ENCODE data around the gene CACNG7. TPM values are rescaled to one million over a fixed set of nuclear protein-coding genes. Genes with fewer than 3 reads are reported as not detected.

CACNG7 gene
- total RNA-seq, 5 donors from 2014 or later (not counting 1 experiment from before 2014, with no cell fraction given) = not detected

GRCh38 chr19:53898166-53898565 lies 10.9 kb upstream of the CACNG7 start:
- WGBS (ENCODE audit: insufficient coverage) = 8% methylated on average over 6 of the region's 16 CpGs
- ATAC-seq (replicated peaks in 1 of 4) = no peak
- peak overlapping the region in 1 of 2 donors; percentile 23 for H3K27ac Mint-ChIP-seq
- CTCF ChIA-PET = interaction anchor here in 1 of 2 donors (0.6 kb wide), 1 partner anchor 12 kb away, joined by 3 read pairs; no protein-coding TSS in a partner anchor
- no peak overlapping the region for H3K4me3 Mint-ChIP-seq
- H3K36me3 ChIP-seq (ENCODE audit: control insufficient read depth in 2 of 2, extremely low read depth in 1 of 2, insufficient read depth in 1 of 2, low read length in 1 of 2) = no peaks in the 10 kb centered on the region
- no peaks in the 10 kb centered on the region for H3K9me3 Mint-ChIP-seq
- H3K27me3 Mint-ChIP-seq = peaks cover 47 to 76% of the 10 kb centered on the region in 2 donors
- DNase-seq = no peak
- H3K27ac ChIP-seq (ENCODE audit: low read length) = no peak overlapping the region
- no peaks in the 10 kb centered on the region for H3K9me3 ChIP-seq
- POLR2A ChIA-PET = no interaction called here
- H3K27me3 ChIP-seq (replicated peaks in 1 of 2; ENCODE audit: control insufficient read depth in 2 of 2, extremely low read depth in 1 of 2, insufficient read depth in 2 of 2, low read length in 1 of 2) = peaks cover 0 to 65% of the 10 kb centered on the region in 2 experiments
- H3K4me3 ChIP-seq (ENCODE audit: control insufficient read depth in 1 of 2, extremely low read depth in 1 of 2, low read length in 1 of 2) = no peak overlapping the region
- H3K4me1 ChIP-seq (ENCODE audit: control insufficient read depth in 1 of 2, extremely low read depth in 1 of 2, insufficient read depth in 2 of 2, low read length in 2 of 2) = no peaks in the 10 kb centered on the region
- H3K36me3 Mint-ChIP-seq = no peaks in the 10 kb centered on the region
- peaks cover 2 to 9% (median 6%) of the 10 kb centered on the region in 3 donors for H3K4me1 Mint-ChIP-seq

- no peaks in the 10 kb centered on the region for H3K4me1 ChIP-seq (ENCODE audit: control insufficient read depth in 1 of 2, extremely low read depth in 1 of 2, insufficient read depth in 2 of 2, low read length in 2 of 2)
- Mint-ChIP-seq H3K4me3 (no peak overlapping the region), H3K36me3 (no peaks in the 10 kb centered on the region), H3K9me3 (no peaks in the 10 kb centered on the region), H3K27ac (no peak overlapping the region), H3K27me3 (peaks cover 44 to 75% of the 10 kb centered on the region in 2 donors), H3K4me1 (peaks cover 0 to 9% (median 7%) of the 10 kb centered on the region in 3 donors)
- ChIA-PET POLR2A (no interaction called here), CTCF (interaction anchor here in 1 of 2 donors (0.6 to 0.9 kb wide), 2 partner anchors 12 to 49 kb away, joined by 3 to 6 read pairs; no protein-coding TSS in a partner anchor)
- peaks cover 0 to 61% of the 10 kb centered on the region in 2 experiments for H3K27me3 ChIP-seq (replicated peaks in 1 of 2; ENCODE audit: control insufficient read depth in 2 of 2, extremely low read depth in 1 of 2, insufficient read depth in 2 of 2, low read length in 1 of 2)
- no peaks in the 10 kb centered on the region for H3K9me3 ChIP-seq
- H3K27ac ChIP-seq (ENCODE audit: low read length) = no peak overlapping the region
- DNase-seq (no peak), ATAC-seq (replicated peaks in 1 of 4) (no peak)
- WGBS (ENCODE audit: insufficient coverage) = 13% methylated on average over 28 of the region's 42 CpGs
- no peaks in the 10 kb centered on the region for H3K36me3 ChIP-seq (ENCODE audit: control insufficient read depth in 2 of 2, extremely low read depth in 1 of 2, insufficient read depth in 1 of 2, low read length in 1 of 2)
- H3K4me3 ChIP-seq (ENCODE audit: control insufficient read depth in 1 of 2, extremely low read depth in 1 of 2, low read length in 1 of 2) = no peak overlapping the region
These were observed 10.3 kb upstream of the CACNG7 start for GRCh38 chr19:53898636-53899341.

- H3K27me3 ChIP-seq (replicated peaks in 1 of 2; ENCODE audit: control insufficient read depth in 2 of 2, extremely low read depth in 1 of 2, insufficient read depth in 2 of 2, low read length in 1 of 2) = peaks cover 0 to 63% of the 10 kb centered on the region in 2 experiments
- ChIA-PET POLR2A (no interaction called here), CTCF (no interaction called here)
- no peaks in the 10 kb centered on the region for H3K9me3 ChIP-seq
- ATAC-seq (replicated peaks in 1 of 4) (no peak), DNase-seq (no peak)
- H3K27ac ChIP-seq (ENCODE audit: low read length) = no peak overlapping the region
- H3K4me1 ChIP-seq (ENCODE audit: control insufficient read depth in 1 of 2, extremely low read depth in 1 of 2, insufficient read depth in 2 of 2, low read length in 2 of 2) = no peaks in the 10 kb centered on the region
- Mint-ChIP-seq H3K36me3 (no peaks in the 10 kb centered on the region), H3K27ac (no peak overlapping the region), H3K9me3 (no peaks in the 10 kb centered on the region), H3K4me1 (peaks cover 0 to 15% (median 10%) of the 10 kb centered on the region in 3 donors), H3K4me3 (no peak overlapping the region), H3K27me3 (peaks cover 45 to 79% of the 10 kb centered on the region in 2 donors)
- H3K36me3 ChIP-seq (ENCODE audit: control insufficient read depth in 2 of 2, extremely low read depth in 1 of 2, insufficient read depth in 1 of 2, low read length in 1 of 2) = no peaks in the 10 kb centered on the region
- 93% methylated on average over 12 of the region's 27 CpGs for WGBS (ENCODE audit: insufficient coverage)
- H3K4me3 ChIP-seq (ENCODE audit: control insufficient read depth in 1 of 2, extremely low read depth in 1 of 2, low read length in 1 of 2) = no peak overlapping the region
These were observed 8.8 kb upstream of the CACNG7 start for GRCh38 chr19:53900191-53900860.

- no peaks in the 10 kb centered on the region for H3K9me3 ChIP-seq
- Mint-ChIP-seq H3K27me3 (peaks cover 60 to 79% of the 10 kb centered on the region in 2 donors), H3K4me3 (no peak overlapping the region), H3K27ac (no peak overlapping the region), H3K4me1 (peaks cover 24 to 31% (median 26%) of the 10 kb centered on the region in 3 donors), H3K9me3 (no peaks in the 10 kb centered on the region), H3K36me3 (no peaks in the 10 kb centered on the region)
- ChIA-PET CTCF (no interaction called here), POLR2A (interaction anchor here in 1 of 2 donors (0.7 kb wide), 1 partner anchor 21 kb away, joined by 5 read pairs; the partner anchor contains the start of gene PRKCG)
- no peak overlapping the region for H3K4me3 ChIP-seq (ENCODE audit: control insufficient read depth in 1 of 2, extremely low read depth in 1 of 2, low read length in 1 of 2)
- 33% methylated on average over 4 of the region's 4 CpGs for WGBS (ENCODE audit: insufficient coverage)
- peaks cover 0 to 20% of the 10 kb centered on the region in 2 experiments for H3K4me1 ChIP-seq (ENCODE audit: control insufficient read depth in 1 of 2, extremely low read depth in 1 of 2, insufficient read depth in 2 of 2, low read length in 2 of 2)
- no peaks in the 10 kb centered on the region for H3K36me3 ChIP-seq (ENCODE audit: control insufficient read depth in 2 of 2, extremely low read depth in 1 of 2, insufficient read depth in 1 of 2, low read length in 1 of 2)
- ATAC-seq (replicated peaks in 1 of 4) = peak in 1 of 4 experiments; percentile 41
- no peak overlapping the region for H3K27ac ChIP-seq (ENCODE audit: low read length)
- peaks cover 2 to 69% of the 10 kb centered on the region in 2 experiments for H3K27me3 ChIP-seq (replicated peaks in 1 of 2; ENCODE audit: control insufficient read depth in 2 of 2, extremely low read depth in 1 of 2, insufficient read depth in 2 of 2, low read length in 1 of 2)
- DNase-seq = peak in 15 of 35 experiments; percentile 16 to 82 (median 29)
These were observed 5.9 kb upstream of the CACNG7 start for GRCh38 chr19:53903055-53903680.

- Mint-ChIP-seq H3K4me1 (peaks cover 30 to 37% (median 31%) of the 10 kb centered on the region in 3 donors), H3K27ac (peak overlapping the region; percentile 11 to 34), H3K9me3 (no peaks in the 10 kb centered on the region), H3K36me3 (no peaks in the 10 kb centered on the region), H3K27me3 (peaks cover 61 to 79% of the 10 kb centered on the region in 2 donors), H3K4me3 (no peak overlapping the region)
- 57% methylated on average over 2 of the region's 3 CpGs for WGBS (ENCODE audit: insufficient coverage)
- Histone ChIP-seq H3K27ac (ENCODE audit: low read length) (no peak overlapping the region), H3K36me3 (ENCODE audit: control insufficient read depth in 2 of 2, extremely low read depth in 1 of 2, insufficient read depth in 1 of 2, low read length in 1 of 2) (no peaks in the 10 kb centered on the region), H3K27me3 (replicated peaks in 1 of 2; ENCODE audit: control insufficient read depth in 2 of 2, extremely low read depth in 1 of 2, insufficient read depth in 2 of 2, low read length in 1 of 2) (peaks cover 2 to 68% of the 10 kb centered on the region in 2 experiments), H3K4me1 (ENCODE audit: control insufficient read depth in 1 of 2, extremely low read depth in 1 of 2, insufficient read depth in 2 of 2, low read length in 2 of 2) (peaks cover 0 to 33% of the 10 kb centered on the region in 2 experiments), H3K4me3 (ENCODE audit: control insufficient read depth in 1 of 2, extremely low read depth in 1 of 2, low read length in 1 of 2) (no peak overlapping the region), H3K9me3 (no peaks in the 10 kb centered on the region)
- POLR2A ChIA-PET = no interaction called here
- ATAC-seq (replicated peaks in 1 of 4) (peak in 1 of 4 experiments; percentile 16), DNase-seq (no peak)
- CTCF ChIA-PET = interaction anchor here in 1 of 2 donors (0.7 kb wide), 1 partner anchor 26 kb away, joined by 3 read pairs; no protein-coding TSS in a partner anchor
These were observed 4.2 kb upstream of the CACNG7 start for GRCh38 chr19:53904909-53905308.

GRCh38 chr19:53905787-53906186 lies 3.3 kb upstream of the CACNG7 start:
- H3K36me3 Mint-ChIP-seq = no peaks in the 10 kb centered on the region
- Histone ChIP-seq H3K27me3 (replicated peaks in 1 of 2; ENCODE audit: control insufficient read depth in 2 of 2, extremely low read depth in 1 of 2, insufficient read depth in 2 of 2, low read length in 1 of 2) (peaks cover 7 to 68% of the 10 kb centered on the region in 2 experiments), H3K4me3 (ENCODE audit: control insufficient read depth in 1 of 2, extremely low read depth in 1 of 2, low read length in 1 of 2) (no peak overlapping the region), H3K36me3 (ENCODE audit: control insufficient read depth in 2 of 2, extremely low read depth in 1 of 2, insufficient read depth in 1 of 2, low read length in 1 of 2) (no peaks in the 10 kb centered on the region), H3K27ac (ENCODE audit: low read length) (no peak overlapping the region), H3K4me1 (ENCODE audit: control insufficient read depth in 1 of 2, extremely low read depth in 1 of 2, insufficient read depth in 2 of 2, low read length in 2 of 2) (peaks cover 0 to 33% of the 10 kb centered on the region in 2 experiments), H3K9me3 (no peaks in the 10 kb centered on the region)
- H3K4me1 Mint-ChIP-seq = peaks cover 32 to 46% (median 38%) of the 10 kb centered on the region in 3 donors
- ChIA-PET POLR2A (no interaction called here), CTCF (no interaction called here)
- ATAC-seq (replicated peaks in 1 of 4) (no peak), DNase-seq (no peak)
- H3K27ac Mint-ChIP-seq = no peak overlapping the region
- peaks cover 66 to 82% of the 10 kb centered on the region in 2 donors for H3K27me3 Mint-ChIP-seq
- no peaks in the 10 kb centered on the region for H3K9me3 Mint-ChIP-seq
- no peak overlapping the region for H3K4me3 Mint-ChIP-seq
- no CpG with 5 or more reads among the region's 1 CpG for WGBS (ENCODE audit: insufficient coverage)

Measured in T-cell (primary cell).